Activated CD8-positive, alpha-beta T cell treated with anti-CD3 and anti-CD28 coated beads for 36 hours (primary cell): Measurements from ENCODE around the gene APOM. TPM values are rescaled to one million over a fixed set of nuclear protein-coding genes. Genes with fewer than 3 reads are reported as not detected.
A peak's percentile ranks its signal among the peaks of the same experiment; 100 is the strongest.

ENCODE experiments used
- ATAC-seq: fragments of 200-7000 bp; cut with Tn5 transposase; one replicate; pipeline ENCODE4 v1.10.0; 2021; ENCODE audit warnings: mild to moderate bottlenecking, moderate library complexity
- CTCF ChIA-PET: fragments of 350-600 bp; sonication (Branson Sonifier 250); formaldehyde crosslinking; loops from one replicate; lab custom pipeline; 2021; ENCODE audit warnings: antibody characterized with exemption; lab: Charles Lee
- POLR2A ChIA-PET: fragments of 350-600 bp; sonication (Branson Sonifier 250); formaldehyde crosslinking; loops from one replicate; lab custom pipeline; 2021; ENCODE audit warnings: antibody characterized with exemption; lab: Charles Lee
- DNase-seq: peaks from one replicate; pipeline ENCODE4 v3.0.0-alpha.2; 2020
- H3K27ac Mint-ChIP-seq: one replicate; pipeline ENCODE4 v1.8.0; 2021; ENCODE audit warnings: mild to moderate bottlenecking, mixed read lengths
- H3K27me3 Mint-ChIP-seq: one replicate; pipeline ENCODE4 v1.8.0; 2021; ENCODE audit warnings: mixed read lengths
- H3K36me3 Mint-ChIP-seq: one replicate; pipeline ENCODE4 v1.8.0; 2021; ENCODE audit warnings: low read depth, mixed read lengths
- H3K4me1 Mint-ChIP-seq: one replicate; pipeline ENCODE4 v1.8.0; 2021; ENCODE audit warnings: low read depth, mixed read lengths
- H3K4me3 Mint-ChIP-seq: one replicate; pipeline ENCODE4 v1.8.0; 2021; ENCODE audit warnings: mild to moderate bottlenecking, moderate library complexity, mixed read lengths
- H3K9me3 Mint-ChIP-seq: one replicate; pipeline ENCODE4 v1.8.0; 2021; ENCODE audit warnings: mixed read lengths
- CTCF ChIP-seq: fragments of 200-600 bp; IDR thresholded peaks from one replicate; pipeline ENCODE4 v1.8.0; 2022; ENCODE audit warnings: antibody characterized with exemption, mild to moderate bottlenecking
- intact Hi-C: fragments of 100-400 bp; cut with micrococcal nuclease; formaldehyde crosslinking; loops from one replicate; pipeline ENCODE4 v1.10.0; 2022
- total RNA-seq, 2 experiments: library from RNA; stranded (reverse); gene quantifications; one replicate each; pipeline ENCODE4 v1.2.3, GENCODE V29; 2021

Gene APOM
- total RNA-seq, 2 experiments from 2014 or later: 4.4 to 4.9 TPM

GRCh38 chr6:31639043-31639442 lies 16.7 kb upstream of the APOM start:
- ChIA-PET CTCF (interaction anchor here (1.6 kb wide), 1 partner anchor 11 kb away, joined by 4 read pairs; no protein-coding TSS in a partner anchor), POLR2A (interaction anchor here (0.7 to 16.2 kb wide), 6 partner anchors 8 to 87 kb away, joined by 3 to 235 read pairs (median 6); partner anchors contain the start of genes BAG6 and GPANK1)
- TF ChIP-seq CTCF: no peak
- no peak for DNase-seq
- Mint-ChIP-seq H3K4me3 (no peak overlapping the region), H3K4me1 (peaks cover 5% of the 10 kb centered on the region), H3K36me3 (peaks cover 48% of the 10 kb centered on the region), H3K27me3 (no peaks in the 10 kb centered on the region), H3K9me3 (no peaks in the 10 kb centered on the region), H3K27ac (peak overlapping the region; percentile 32)
- no peak for ATAC-seq
- intact Hi-C loops: no loop called here

DNA sequence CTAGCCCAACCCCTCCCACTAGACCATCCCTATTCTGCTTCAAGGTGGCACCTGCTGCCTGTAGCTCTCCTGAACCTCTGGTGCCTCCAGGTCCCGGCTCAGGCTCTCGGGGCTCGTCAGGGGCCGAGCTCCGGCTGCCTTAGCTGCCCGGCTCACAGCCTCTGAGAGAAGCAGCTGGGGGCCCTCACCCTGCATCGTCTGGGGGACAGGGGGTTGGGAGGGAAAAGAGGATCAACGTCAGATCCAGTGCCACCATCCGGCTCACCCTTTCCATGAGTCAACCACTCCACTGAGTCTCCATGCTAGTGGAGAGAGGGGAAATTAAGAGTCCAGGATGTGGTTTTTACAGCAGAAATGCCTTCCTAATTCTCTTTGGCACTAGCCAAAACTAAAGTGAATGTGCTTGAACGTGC lies 16.2 kb upstream of the APOM start:
- POLR2A ChIA-PET: interaction anchor here (1.0 to 16.2 kb wide), 6 partner anchors 8 to 86 kb away, joined by 4 to 235 read pairs (median 7); partner anchors contain the start of genes BAG6, C6orf47 and GPANK1
- peak; percentile 48 for ATAC-seq
- CTCF ChIA-PET: interaction anchor here (1.1 to 1.6 kb wide), 3 partner anchors 11 to 88 kb away, joined by 3 to 4 read pairs (median 3); partner anchors contain the start of gene LTB
- Mint-ChIP-seq H3K36me3 (peaks cover 46% of the 10 kb centered on the region), H3K4me3 (no peak overlapping the region), H3K9me3 (no peaks in the 10 kb centered on the region), H3K27me3 (no peaks in the 10 kb centered on the region), H3K27ac (peak overlapping the region; percentile 74), H3K4me1 (peaks cover 5% of the 10 kb centered on the region)
- intact Hi-C loops: no loop called here
- peak; percentile 49 for DNase-seq
- TF ChIP-seq CTCF: no peak

DNA sequence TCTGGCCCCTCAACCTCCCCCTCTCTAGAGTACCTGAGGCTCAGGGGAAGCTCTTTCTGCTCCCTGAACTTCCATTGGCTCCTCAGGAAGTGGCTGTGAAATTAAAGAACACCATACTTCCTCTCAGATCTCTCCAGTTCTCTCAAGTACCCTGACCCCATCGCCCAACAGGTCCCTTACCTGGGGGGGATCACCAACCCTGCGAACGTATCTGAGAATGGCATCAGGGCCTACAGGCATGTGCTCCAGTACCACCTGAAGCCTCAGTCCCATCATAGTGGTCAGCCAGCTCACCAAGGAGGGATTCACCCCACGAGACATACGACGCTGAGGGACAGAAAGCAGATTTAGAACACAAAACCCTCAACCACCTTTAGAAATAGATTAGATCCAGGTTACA lies 15.1 kb upstream of the APOM start:
- H3K4me1 Mint-ChIP-seq: peaks cover 9% of the 10 kb centered on the region
- peaks cover 49% of the 10 kb centered on the region for H3K36me3 Mint-ChIP-seq
- H3K27ac Mint-ChIP-seq: peak overlapping the region; percentile 64
- no peaks in the 10 kb centered on the region for H3K9me3 Mint-ChIP-seq
- ChIA-PET CTCF (interaction anchor here (1.5 kb wide), 1 partner anchor 90 kb away, joined by 3 read pairs; no protein-coding TSS in a partner anchor), POLR2A (interaction anchor here (0.7 to 16.2 kb wide), 7 partner anchors 11 to 60 kb away, joined by 3 to 235 read pairs (median 5); partner anchors contain the start of genes APOM, BAG6, C6orf47 and GPANK1)
- intact Hi-C loops: no loop called here
- no peak overlapping the region for H3K4me3 Mint-ChIP-seq
- H3K27me3 Mint-ChIP-seq: no peaks in the 10 kb centered on the region
- no peak for ATAC-seq
- DNase-seq: no peak
- TF ChIP-seq CTCF: no peak

GRCh38 chr6:31641370-31641769 lies 14.3 kb upstream of the APOM start:
- ChIA-PET POLR2A (interaction anchor here (1.2 to 16.2 kb wide), 3 partner anchors 10 to 15 kb away, joined by 3 to 235 read pairs (median 62); partner anchors contain the start of genes APOM and BAG6), CTCF (no interaction called here)
- Mint-ChIP-seq H3K4me1 (peaks cover 9% of the 10 kb centered on the region), H3K9me3 (no peaks in the 10 kb centered on the region), H3K4me3 (no peak overlapping the region), H3K27me3 (no peaks in the 10 kb centered on the region), H3K36me3 (peaks cover 50% of the 10 kb centered on the region), H3K27ac (peak overlapping the region; percentile 18)
- intact Hi-C loops: no loop called here
- ATAC-seq (no peak), DNase-seq (no peak)
- TF ChIP-seq CTCF: no peak
